GM12878 (cell line): ENCODE data around the gene ATG12. TPM values are rescaled to one million over a fixed set of nuclear protein-coding genes. Genes with fewer than 3 reads are reported as not detected.
"Not testable (repeated sequence)": the region's sequence is repeated elsewhere in the genome, so short reads cannot be mapped to it uniquely, and the experiment has no call there.

Experiments
- ATAC-seq: fragments of 200-7000 bp; cut with Tn5 transposase; 3 replicates; pipeline ENCODE4 v1.9.1; 2020; ENCODE audit warnings: mild to moderate bottlenecking, moderate library complexity
- BruUV-seq: library from RNA; stranded (reverse); fragments of 400-500 nt; replicated peaks from 2 replicates; lab custom pipeline; 2021; lab: Mats Ljungman, UMichigan
- CTCF ChIA-PET: fragments of 300-600 bp; sonication (Branson Sonifier 250); formaldehyde crosslinking; extraction: SDS; loops from one replicate; lab custom pipeline; 2021; ENCODE audit warnings: inconsistent platforms; lab: Yijun Ruan, JAX
- POLR2A ChIA-PET: fragments of 350-600 bp; formaldehyde crosslinking; extraction: SDS; loops from one replicate; lab custom pipeline; 2021; ENCODE audit warnings: inconsistent platforms; lab: Charles Lee
- RAD21 ChIA-PET: fragments of 300-600 bp; sonication (Branson Sonifier 250); formaldehyde crosslinking; loops from one replicate; lab custom pipeline; 2023; ENCODE audit warnings: antibody characterized with exemption; ENCODE audit not compliant: unreplicated experiment; lab: Charles Lee
- SMC1A ChIA-PET: fragments of 300-600 bp; sonication (Branson Sonifier 250); formaldehyde crosslinking; loops from one replicate; lab custom pipeline; 2023; ENCODE audit not compliant: unreplicated experiment, uncharacterized antibody; lab: Charles Lee
- DNase-seq: peaks from one replicate; pipeline ENCODE4 v3.0.0-alpha.2; 2011; ENCODE audit warnings: low read depth, low spot score
- FAIRE-seq: peaks from 3 replicates; lab custom pipeline; 2011; peaks lifted over from hg19 to GRCh38; lab: Jason Lieb, UNC
- H2AFZ ChIP-seq: 2 replicates; pipeline ENCODE4 v1.6.0; 2011; ENCODE audit warnings: low read depth, low read length, control low read depth; ENCODE audit not compliant: control insufficient read depth
- H3K27ac ChIP-seq: 2 replicates; pipeline ENCODE4 v1.5.1; 2011; ENCODE audit warnings: control low read depth; ENCODE audit not compliant: control insufficient read depth, insufficient read depth
- H3K27me3 ChIP-seq, 2 experiments: replicated peaks in 1 of 2; 2 replicates each; pipeline versions ENCODE4 v1.6.0 to v1.6.1; 2011; ENCODE audit warnings: low read length in 1 of 2; ENCODE audit not compliant: control insufficient read depth in 2 of 2, insufficient read depth in 2 of 2
- H3K36me3 ChIP-seq, 2 experiments: 2 replicates each; pipeline ENCODE4 v1.5.1; 2011; ENCODE audit warnings: low read length in 1 of 2; ENCODE audit not compliant: control insufficient read depth in 2 of 2, insufficient read depth in 2 of 2
- H3K4me1 ChIP-seq: 2 replicates; pipeline ENCODE4 v1.6.1; 2011; ENCODE audit warnings: mild to moderate bottlenecking, low read length, moderate library complexity, mixed read lengths; ENCODE audit not compliant: control insufficient read depth, insufficient read depth
- H3K4me2 ChIP-seq: 2 replicates; pipeline ENCODE4 v1.6.0; 2011; ENCODE audit warnings: control low read depth; ENCODE audit not compliant: control insufficient read depth, insufficient read depth
- H3K4me3 ChIP-seq: fragments of 200-600 bp; sonication (generic); 2 replicates; pipeline ENCODE4 v1.5.1; 2016
- H3K79me2 ChIP-seq: 2 replicates; pipeline ENCODE4 v1.6.0; 2011; ENCODE audit warnings: low read length; ENCODE audit not compliant: control insufficient read depth, insufficient read depth
- H3K9ac ChIP-seq: 2 replicates; pipeline ENCODE4 v1.8.0; 2011; ENCODE audit warnings: low read length, control low read depth, mixed read lengths; ENCODE audit not compliant: control insufficient read depth, insufficient read depth
- H3K9me3 ChIP-seq: replicated peaks from 3 replicates; pipeline ENCODE4 v1.5.1; 2011; ENCODE audit warnings: mild to moderate bottlenecking, low read length; ENCODE audit not compliant: control insufficient read depth, insufficient read depth
- H4K20me1 ChIP-seq: 2 replicates; pipeline ENCODE4 v1.6.0; 2011; ENCODE audit not compliant: control insufficient read depth, insufficient read depth
- CREB1 ChIP-seq: IDR thresholded peaks from 2 replicates; pipeline ENCODE4 v1.6.1; 2012; ENCODE audit warnings: low read depth, mild to moderate bottlenecking, inconsistent platforms
- DPF2 ChIP-seq: fragments of 450-650 bp; IDR thresholded peaks from 2 replicates; pipeline ENCODE4 v1.6.1; 2017; ENCODE audit warnings: mild to moderate bottlenecking
- MTA2 ChIP-seq: fragments of 450-650 bp; IDR thresholded peaks from 2 replicates; pipeline ENCODE4 v1.6.1; 2016; ENCODE audit warnings: low read depth, mild to moderate bottlenecking, moderate library complexity
- NBN ChIP-seq: fragments of 450-650 bp; IDR thresholded peaks from 2 replicates; pipeline ENCODE4 v1.6.1; 2016
- PAX8 ChIP-seq: fragments of 450-650 bp; IDR thresholded peaks from 2 replicates; pipeline ENCODE4 v1.6.1; 2017; ENCODE audit warnings: mild to moderate bottlenecking, moderate library complexity
- PML ChIP-seq: IDR thresholded peaks from 2 replicates; pipeline ENCODE4 v1.6.1; 2012; ENCODE audit warnings: low read length, inconsistent platforms
- POLR2AphosphoS5 ChIP-seq: IDR thresholded peaks from 2 replicates; pipeline ENCODE4 v1.6.1; 2011; ENCODE audit warnings: mild to moderate bottlenecking, low read length, inconsistent platforms
- SMAD5 ChIP-seq: IDR thresholded peaks from 2 replicates; pipeline ENCODE4 v1.6.1; 2016; ENCODE audit warnings: antibody characterized with exemption, low read depth
- SUPT20H ChIP-seq: IDR thresholded peaks from 2 replicates; pipeline ENCODE4 v1.6.1; 2011; ENCODE audit warnings: low read depth, mild to moderate bottlenecking, low read length, moderate library complexity, borderline replicate concordance; ENCODE audit not compliant: control insufficient read depth
- ZZZ3 ChIP-seq: IDR thresholded peaks from 2 replicates; pipeline ENCODE4 v1.6.1; 2011; ENCODE audit warnings: low read depth; ENCODE audit not compliant: control insufficient read depth, insufficient read length
- WGBS: methylation state at CpG from one replicate; pipeline ENCODE4 v1.1.6; 2016; ENCODE audit warnings: low lambda C conversion rate; ENCODE audit not compliant: insufficient replicate concordance, insufficient coverage; ENCODE audit errors: missing lambda C conversion rate; 5-methylcytosine and 5-hydroxymethylcytosine counted together
- in situ Hi-C: fragments of 300-500 bp; cut with MboI; formaldehyde crosslinking; loops from 9 replicates; pipeline ENCODE4 v1.14.3; 2018; ENCODE audit warnings: mixed read lengths
- intact Hi-C: fragments of 100-400 bp; cut with micrococcal nuclease; formaldehyde crosslinking; loops from one replicate; pipeline ENCODE4 v1.14.2; 2022; ENCODE audit not compliant: unreplicated experiment
- polyA plus RNA-seq, 11 experiments: library from polyadenylated mRNA; depleted of rRNA in 4 of 11; unstranded in 6 of 11; stranded (reverse) in 5 of 11; fragments of >200 nt; fragmentation: Nextera tagmentation in 4 of 11; fragmentation: Illumina TruSeq in 1 of 11; extraction: Ambion mirVana in 4 of 11; extraction: Trizol in 1 of 11; gene quantifications; 1 replicate in 1 of 11; 2 replicates in 10 of 11; pipeline versions ENCODE4 v1.2.1 to v1.2.3, GENCODE V29; 2011 to 2016; ENCODE audit warnings: inconsistent platforms in 2 of 11, missing spikeins in 2 of 11, low read depth in 1 of 11
- total RNA-seq, 4 experiments: library from RNA; depleted of rRNA in 3 of 4; stranded (reverse); fragments of >200 nt in 3 of 4; fragmentation: Illumina TruSeq in 1 of 4; extraction: Trizol in 1 of 4; gene quantifications; 2 replicates each; pipeline versions ENCODE4 v1.2.1 to v1.2.3, GENCODE V29; 2013 to 2021
- TF ChIP-seq, protein P1 (sequence below): fragments of 450-650 bp; IDR thresholded peaks from 2 replicates; pipeline ENCODE4 v1.6.1; 2017; ENCODE audit warnings: mild to moderate bottlenecking

ATG12 gene
- total and polyA plus RNA-seq, 10 of the 15 experiments (the other 5 are each of a cell fraction or from before 2014, with no cell fraction given), result 23.2 to 92.0 (median 58.6) TPM

DNA sequence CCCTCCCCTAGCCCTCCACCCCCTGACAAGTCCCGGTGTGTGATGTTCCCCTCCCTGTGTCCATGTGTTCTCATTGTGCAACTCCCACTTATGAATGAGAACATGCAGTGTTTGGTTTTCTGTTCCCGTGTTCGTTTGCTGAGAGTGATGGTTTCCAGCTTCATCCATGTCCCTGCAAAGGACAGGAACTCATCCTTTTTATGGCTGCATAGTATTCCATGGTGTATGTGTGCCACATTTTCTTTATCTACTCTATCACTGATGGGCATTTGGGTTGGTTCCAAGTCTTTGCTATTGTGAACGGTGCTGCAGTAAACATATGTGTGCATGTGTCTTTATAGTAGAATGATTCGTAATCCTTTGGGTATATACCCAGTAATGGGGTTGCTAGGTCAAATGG lies 36.0 kb upstream of the ATG12 start:
- H3K36me3 ChIP-seq, H3K9ac ChIP-seq, H3K4me2 ChIP-seq, H3K79me2 ChIP-seq, DNase-seq, BruUV-seq, H2AFZ ChIP-seq, H3K27ac ChIP-seq, SMC1A ChIA-PET, in situ Hi-C loops, intact Hi-C loops, RAD21 ChIA-PET, FAIRE-seq, H4K20me1 ChIP-seq, H3K9me3 ChIP-seq, H3K4me1 ChIP-seq, ATAC-seq, POLR2A ChIA-PET, H3K4me3 ChIP-seq, CTCF ChIA-PET, H3K27me3 ChIP-seq: not testable (repeated sequence)
- 100% methylated on average over 5 of the region's 5 CpGs for WGBS

DNA sequence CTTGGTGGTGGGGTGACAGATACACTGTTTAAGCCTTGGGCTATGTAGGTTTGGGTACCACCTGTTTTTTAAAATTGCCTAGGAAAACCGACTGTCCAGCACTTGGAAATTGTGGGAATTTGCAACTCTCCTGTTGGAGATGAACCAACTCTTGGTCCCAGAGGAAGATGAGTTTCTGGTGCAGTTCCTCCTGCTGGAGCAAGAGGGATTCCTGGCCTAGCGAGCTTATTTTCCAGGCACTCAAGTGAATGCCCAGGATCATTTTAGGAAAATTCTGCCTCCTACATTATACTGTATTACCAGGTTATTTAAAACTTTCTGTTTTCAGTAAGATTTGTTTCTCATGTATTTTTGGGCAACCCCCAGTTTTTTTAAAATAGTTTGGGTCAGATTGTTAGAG lies 34.1 kb upstream of the ATG12 start:
- ChIA-PET SMC1A (interaction anchor here (1.0 to 2.3 kb wide), 2 partner anchors 12 to 157 kb away, joined by 3 to 5 read pairs; no protein-coding TSS in a partner anchor), RAD21 (interaction anchor here (1.1 kb wide), 1 partner anchor 10 kb away, joined by 3 read pairs; no protein-coding TSS in a partner anchor)
- no TSS peak for BruUV-seq
- Histone ChIP-seq H3K9me3 (no peaks in the 10 kb centered on the region; the same call in 2 of the 3 replicates), H2AFZ (no peak overlapping the region), H3K36me3 (peaks cover 0 to 17% of the 10 kb centered on the region in 2 experiments; a peak in 1 of 4 replicates), H3K27ac (no peak overlapping the region), H4K20me1 (no peaks in the 10 kb centered on the region), H3K79me2 (no peaks in the 10 kb centered on the region; the same call in 1 of the 2 replicates), H3K4me1 (no peaks in the 10 kb centered on the region), H3K27me3 (no peaks in the 10 kb centered on the region)
- ATAC-seq (no peak), DNase-seq (no peak)
- intact Hi-C loops, result no loop called here
- in situ Hi-C loops, result no loop called here
- TF ChIP-seq POLR2AphosphoS5, result no peak
- no peak for TF ChIP-seq DPF2
- TF ChIP-seq, protein P1, sequence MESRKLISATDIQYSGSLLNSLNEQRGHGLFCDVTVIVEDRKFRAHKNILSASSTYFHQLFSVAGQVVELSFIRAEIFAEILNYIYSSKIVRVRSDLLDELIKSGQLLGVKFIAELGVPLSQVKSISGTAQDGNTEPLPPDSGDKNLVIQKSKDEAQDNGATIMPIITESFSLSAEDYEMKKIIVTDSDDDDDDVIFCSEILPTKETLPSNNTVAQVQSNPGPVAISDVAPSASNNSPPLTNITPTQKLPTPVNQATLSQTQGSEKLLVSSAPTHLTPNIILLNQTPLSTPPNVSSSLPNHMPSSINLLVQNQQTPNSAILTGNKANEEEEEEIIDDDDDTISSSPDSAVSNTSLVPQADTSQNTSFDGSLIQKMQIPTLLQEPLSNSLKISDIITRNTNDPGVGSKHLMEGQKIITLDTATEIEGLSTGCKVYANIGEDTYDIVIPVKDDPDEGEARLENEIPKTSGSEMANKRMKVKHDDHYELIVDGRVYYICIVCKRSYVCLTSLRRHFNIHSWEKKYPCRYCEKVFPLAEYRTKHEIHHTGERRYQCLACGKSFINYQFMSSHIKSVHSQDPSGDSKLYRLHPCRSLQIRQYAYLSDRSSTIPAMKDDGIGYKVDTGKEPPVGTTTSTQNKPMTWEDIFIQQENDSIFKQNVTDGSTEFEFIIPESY, result no peak
- no peak for TF ChIP-seq ZZZ3
- TF ChIP-seq MTA2, result no peak
- TF ChIP-seq NBN, result no peak
- TF ChIP-seq SUPT20H, result no peak
- no peak for TF ChIP-seq PAX8
- no peak for TF ChIP-seq PML
- no peak for TF ChIP-seq SMAD5
- no peak for TF ChIP-seq CREB1
- TF ChIP-seq, all 136 proteins: peak for 0
- Histone ChIP-seq H3K4me2 (no peak overlapping the region), H3K4me3 (no peak overlapping the region), H3K9ac (no peak overlapping the region)
- ChIA-PET POLR2A (no interaction called here), CTCF (no interaction called here)
- FAIRE-seq, result no peak
- WGBS, result 93% methylated on average over 2 of the region's 2 CpGs
